Natural killer cell (primary cell): Measurements from ENCODE around the gene RAMACL. TPM values are rescaled to one million over a fixed set of nuclear protein-coding genes. Genes with fewer than 3 reads are reported as not detected.

Experiments
- ATAC-seq, 3 donors: fragments of 150-1000 bp in 2 of 3; fragments of 200-7000 bp in 1 of 3; cut with Tn5 transposase; 1 replicate in 1 of 3; 2 replicates in 2 of 3; pipeline ENCODE4 v1.10.0; 2021; ENCODE audit warnings: mild to moderate bottlenecking in 2 of 3, moderate library complexity in 2 of 3
- DNase-seq, 2 donors: peaks; one replicate each; pipeline versions ENCODE4 v3.0.0 to v3.0.0-alpha.2; 2013 to 2021; ENCODE audit warnings: mixed read lengths in 1 of 2
- H3K27ac ChIP-seq: one replicate; pipeline ENCODE4 v1.5.1; 2013; ENCODE audit warnings: mild to moderate bottlenecking, low read length
- H3K27me3 ChIP-seq: one replicate; pipeline ENCODE4 v1.6.1; 2013; ENCODE audit warnings: low read length; ENCODE audit not compliant: control insufficient read depth, insufficient read depth
- H3K36me3 ChIP-seq: one replicate; pipeline ENCODE4 v1.6.1; 2013; ENCODE audit warnings: low read length; ENCODE audit not compliant: control insufficient read depth, insufficient read depth
- H3K4me1 ChIP-seq: one replicate; pipeline ENCODE4 v1.6.1; 2013; ENCODE audit warnings: low read length; ENCODE audit not compliant: control insufficient read depth, insufficient read depth
- H3K4me3 ChIP-seq: one replicate; pipeline ENCODE4 v1.5.1; 2013; ENCODE audit warnings: low read length
- H3K9me3 ChIP-seq: one replicate; pipeline ENCODE4 v1.6.1; 2013; ENCODE audit warnings: low read length; ENCODE audit not compliant: control insufficient read depth, insufficient read depth
- H3K27ac Mint-ChIP-seq, 2 donors: one replicate each; pipeline ENCODE4 v1.8.0; 2022; ENCODE audit warnings: mild to moderate bottlenecking in 2 of 2, mixed read lengths in 2 of 2, moderate library complexity in 1 of 2
- H3K27me3 Mint-ChIP-seq, 2 donors: one replicate each; pipeline ENCODE4 v1.8.0; 2022; ENCODE audit warnings: low read depth in 2 of 2, mixed read lengths in 2 of 2
- H3K36me3 Mint-ChIP-seq: one replicate; pipeline ENCODE4 v1.8.0; 2022; ENCODE audit warnings: mixed read lengths
- H3K4me1 Mint-ChIP-seq, 2 donors: one replicate each; pipeline ENCODE4 v1.8.0; 2022; ENCODE audit warnings: mixed read lengths in 2 of 2
- H3K4me3 Mint-ChIP-seq: one replicate; pipeline ENCODE4 v1.8.0; 2022; ENCODE audit warnings: mild to moderate bottlenecking, moderate library complexity, mixed read lengths
- H3K9me3 Mint-ChIP-seq, 2 donors: one replicate each; pipeline ENCODE4 v1.8.0; 2022; ENCODE audit warnings: mixed read lengths in 2 of 2
- CTCF ChIP-seq: fragments of 200-600 bp; IDR thresholded peaks from one replicate; pipeline ENCODE4 v1.8.0; 2022; ENCODE audit warnings: antibody characterized with exemption
- WGBS: methylation state at CpG from one replicate; pipeline ENCODE4 v1.1.7; 2013; ENCODE audit warnings: missing lambda C conversion rate; ENCODE audit not compliant: insufficient coverage; 5-methylcytosine and 5-hydroxymethylcytosine counted together
- intact Hi-C: fragments of 100-400 bp; cut with micrococcal nuclease; formaldehyde crosslinking; loops from one replicate; pipeline ENCODE4 v1.14.2; 2022
- total RNA-seq, 4 donors: library from RNA; stranded (reverse); fragments of 120-200 nt in 1 of 4; gene quantifications; one replicate each; pipeline versions ENCODE4 v1.2.3 to v1.2.4, GENCODE V29; 2013 to 2022

Gene RAMACL
- total RNA-seq, 3 donors from 2014 or later (not counting 1 experiment from before 2014, with no cell fraction given): 0.68 to 5.6 (median 1.1) TPM

- no peaks in the 10 kb centered on the region for H3K9me3 ChIP-seq
- WGBS: 87% methylated on average over 18 of the region's 18 CpGs
- H3K27ac Mint-ChIP-seq: no peak overlapping the region
- no peaks in the 10 kb centered on the region for H3K27me3 ChIP-seq
- no peak overlapping the region for H3K4me3 ChIP-seq
- no peaks in the 10 kb centered on the region for H3K36me3 Mint-ChIP-seq
- no peak for ATAC-seq
- peaks cover 0 to 7% of the 10 kb centered on the region in 2 donors for H3K4me1 Mint-ChIP-seq
- no peak for DNase-seq
- H3K4me1 ChIP-seq: no peaks in the 10 kb centered on the region
- H3K27me3 Mint-ChIP-seq: peaks cover 7 to 12% of the 10 kb centered on the region in 2 donors
- intact Hi-C loops: no loop called here
- H3K36me3 ChIP-seq: no peaks in the 10 kb centered on the region
- no peak overlapping the region for H3K27ac ChIP-seq
- H3K9me3 Mint-ChIP-seq: peaks cover 3 to 6% of the 10 kb centered on the region in 2 donors
- no peak for TF ChIP-seq CTCF
- H3K4me3 Mint-ChIP-seq: no peak overlapping the region
These were observed 12.8 kb downstream of the RAMACL start for GRCh38 chr6:166573511-166574216.

- H3K4me1 ChIP-seq: no peaks in the 10 kb centered on the region
- peak overlapping the region in 1 of 2 donors; percentile 47 for H3K27ac Mint-ChIP-seq
- TF ChIP-seq CTCF: no peak
- H3K27ac ChIP-seq: no peak overlapping the region
- H3K36me3 ChIP-seq: no peaks in the 10 kb centered on the region
- H3K36me3 Mint-ChIP-seq: no peaks in the 10 kb centered on the region
- H3K4me1 Mint-ChIP-seq: peaks cover 0 to 7% of the 10 kb centered on the region in 2 donors
- H3K9me3 Mint-ChIP-seq: peaks cover 3 to 6% of the 10 kb centered on the region in 2 donors
- H3K4me3 ChIP-seq: no peak overlapping the region
- H3K27me3 Mint-ChIP-seq: peaks cover 7 to 12% of the 10 kb centered on the region in 2 donors
- no peak overlapping the region for H3K4me3 Mint-ChIP-seq
- H3K9me3 ChIP-seq: no peaks in the 10 kb centered on the region
- ATAC-seq (peak in 2 of 3 donors; percentile 39 to 42), DNase-seq (no peak)
- 70% methylated on average over 18 of the region's 18 CpGs for WGBS
- H3K27me3 ChIP-seq: no peaks in the 10 kb centered on the region
- intact Hi-C loops: no loop called here
These were observed 13.9 kb downstream of the RAMACL start for GRCh38 chr6:166572370-166573261.

- no peaks in the 10 kb centered on the region for H3K4me1 ChIP-seq
- no peaks in the 10 kb centered on the region for H3K9me3 ChIP-seq
- no peak overlapping the region for H3K4me3 Mint-ChIP-seq
- no peak for TF ChIP-seq CTCF
- WGBS: 95% methylated on average over 22 of the region's 22 CpGs
- H3K4me3 ChIP-seq: no peak overlapping the region
- no peaks in the 10 kb centered on the region for H3K27me3 ChIP-seq
- H3K36me3 ChIP-seq: no peaks in the 10 kb centered on the region
- H3K27ac ChIP-seq: no peak overlapping the region
- no peaks in the 10 kb centered on the region for H3K36me3 Mint-ChIP-seq
- no peak for ATAC-seq
- peaks cover under 1 to 1% of the 10 kb centered on the region in 2 donors for H3K9me3 Mint-ChIP-seq
- intact Hi-C loops: no loop called here
- no peak overlapping the region for H3K27ac Mint-ChIP-seq
- DNase-seq: no peak
- H3K27me3 Mint-ChIP-seq: peaks cover 7 to 12% of the 10 kb centered on the region in 2 donors
- peaks cover 0 to 7% of the 10 kb centered on the region in 2 donors for H3K4me1 Mint-ChIP-seq
These were observed 15.4 kb downstream of the RAMACL start for GRCh38 chr6:166570929-166571713.
